ENCODE results near the gene GPLD1. TPM values are rescaled to one million over a fixed set of nuclear protein-coding genes. Genes with fewer than 3 reads are reported as not detected.
"Not testable (repeated sequence)": the region's sequence is repeated elsewhere in the genome, so short reads cannot be mapped to it uniquely, and the experiment has no call there.

The GPLD1 gene
- total RNA-seq, 1 experiment from 2014 or later: 10.1 TPM

DNA sequence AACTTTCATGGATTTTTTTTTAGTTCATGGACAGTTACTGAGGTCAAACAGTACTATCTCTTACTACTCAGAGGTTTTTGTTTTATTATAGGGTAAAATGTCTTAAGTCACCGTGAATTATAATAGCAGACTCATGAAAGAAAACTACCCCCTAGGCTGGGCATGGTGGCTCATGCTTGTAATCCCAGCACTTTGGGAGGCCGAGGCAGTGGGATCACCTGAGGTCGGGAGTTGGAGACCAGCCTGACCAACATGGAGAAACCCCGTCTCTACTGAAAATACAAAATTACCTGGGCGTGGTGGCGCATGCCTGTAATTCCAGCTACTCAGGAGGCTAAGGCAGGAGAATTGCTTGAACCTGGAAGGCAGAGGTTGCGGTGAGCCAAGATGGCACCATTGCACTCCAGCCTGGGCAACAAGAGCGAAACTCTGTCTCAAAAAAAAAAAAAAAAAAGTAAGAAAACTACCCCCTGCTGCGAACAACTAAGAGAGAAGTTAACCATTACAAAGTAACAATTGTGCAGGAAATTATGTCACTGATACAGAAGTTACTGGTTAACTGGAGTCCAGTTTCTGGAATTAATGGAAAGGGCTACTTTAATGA, 106.4 kb downstream of the GPLD1 start:
- intact Hi-C loops (cut with micrococcal nuclease; ENCODE audit: unreplicated experiment); CTCF ChIA-PET; H3K27me3 ChIP-seq (replicated peaks; ENCODE audit: control insufficient read depth, insufficient read depth, low read length); H3K36me3 ChIP-seq (ENCODE audit: control insufficient read depth, insufficient read depth, low read length); POLR2A ChIA-PET; H3K27me3 Mint-ChIP-seq (ENCODE audit: insufficient read depth, unreplicated experiment); BruUV-seq (replicated peaks); H3K4me3 ChIP-seq (ENCODE audit: low read depth, low read length); H3K36me3 Mint-ChIP-seq (ENCODE audit: insufficient read depth, unreplicated experiment); H3K9me3 Mint-ChIP-seq (ENCODE audit: unreplicated experiment); H3K9me3 ChIP-seq: not testable (repeated sequence)
- Mint-ChIP-seq H3K4me3 (ENCODE audit: unreplicated experiment) (peak overlapping the region; percentile 60), H3K4me1 (ENCODE audit: low read depth, unreplicated experiment) (peaks cover 28% of the 10 kb centered on the region), H3K27ac (ENCODE audit: unreplicated experiment) (peak overlapping the region; percentile 71)
- H3K4me1 ChIP-seq: peaks cover 21% of the 10 kb centered on the region
- peak; percentile 13 to 39 for DNase-seq

DNA sequence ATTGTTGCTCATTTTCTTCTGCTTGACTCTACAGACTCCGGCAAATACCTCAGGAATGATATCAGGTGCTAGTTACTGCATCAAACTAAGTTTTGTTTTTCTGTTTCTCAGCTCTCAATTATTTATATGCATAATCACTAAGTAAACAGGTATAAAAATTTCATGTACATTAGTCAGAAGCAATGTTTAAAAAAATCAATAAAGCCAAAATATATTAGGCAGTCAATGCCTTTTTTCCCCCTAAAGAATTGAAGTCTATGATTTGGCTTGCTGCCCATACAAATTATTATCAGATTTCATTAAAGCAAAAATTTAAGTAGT, 107.2 kb downstream of the GPLD1 start:
- H3K4me3 Mint-ChIP-seq (ENCODE audit: unreplicated experiment): peak overlapping the region; percentile 60
- no peaks in the 10 kb centered on the region for H3K9me3 Mint-ChIP-seq (ENCODE audit: unreplicated experiment)
- no peaks in the 10 kb centered on the region for H3K36me3 ChIP-seq (ENCODE audit: control insufficient read depth, insufficient read depth, low read length)
- TF ChIP-seq, protein P1, sequence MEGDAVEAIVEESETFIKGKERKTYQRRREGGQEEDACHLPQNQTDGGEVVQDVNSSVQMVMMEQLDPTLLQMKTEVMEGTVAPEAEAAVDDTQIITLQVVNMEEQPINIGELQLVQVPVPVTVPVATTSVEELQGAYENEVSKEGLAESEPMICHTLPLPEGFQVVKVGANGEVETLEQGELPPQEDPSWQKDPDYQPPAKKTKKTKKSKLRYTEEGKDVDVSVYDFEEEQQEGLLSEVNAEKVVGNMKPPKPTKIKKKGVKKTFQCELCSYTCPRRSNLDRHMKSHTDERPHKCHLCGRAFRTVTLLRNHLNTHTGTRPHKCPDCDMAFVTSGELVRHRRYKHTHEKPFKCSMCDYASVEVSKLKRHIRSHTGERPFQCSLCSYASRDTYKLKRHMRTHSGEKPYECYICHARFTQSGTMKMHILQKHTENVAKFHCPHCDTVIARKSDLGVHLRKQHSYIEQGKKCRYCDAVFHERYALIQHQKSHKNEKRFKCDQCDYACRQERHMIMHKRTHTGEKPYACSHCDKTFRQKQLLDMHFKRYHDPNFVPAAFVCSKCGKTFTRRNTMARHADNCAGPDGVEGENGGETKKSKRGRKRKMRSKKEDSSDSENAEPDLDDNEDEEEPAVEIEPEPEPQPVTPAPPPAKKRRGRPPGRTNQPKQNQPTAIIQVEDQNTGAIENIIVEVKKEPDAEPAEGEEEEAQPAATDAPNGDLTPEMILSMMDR (IDR thresholded peaks at IDR 0.05; ENCODE audit: insufficient read depth in 1 of 2, low read depth in 1 of 2, low read length in 1 of 2, severe bottlenecking in 1 of 2, unreplicated experiment in 1 of 2): no peak
- POLR2A ChIA-PET: no interaction called here
- peaks cover 28% of the 10 kb centered on the region for H3K4me1 Mint-ChIP-seq (ENCODE audit: low read depth, unreplicated experiment)
- DNase-seq: no peak
- H3K27ac Mint-ChIP-seq (ENCODE audit: unreplicated experiment): peak overlapping the region; percentile 71
- no peak overlapping the region for H3K4me3 ChIP-seq (ENCODE audit: low read depth, low read length)
- intact Hi-C loops (cut with micrococcal nuclease; ENCODE audit: unreplicated experiment): no loop called here
- CTCF ChIA-PET: no interaction called here
- peaks cover 6% of the 10 kb centered on the region for H3K36me3 Mint-ChIP-seq (ENCODE audit: insufficient read depth, unreplicated experiment)
- no peaks in the 10 kb centered on the region for H3K27me3 ChIP-seq (replicated peaks; ENCODE audit: control insufficient read depth, insufficient read depth, low read length)
- peaks cover 21% of the 10 kb centered on the region for H3K4me1 ChIP-seq
- no TSS peak for BruUV-seq (replicated peaks)
- H3K27me3 Mint-ChIP-seq (ENCODE audit: insufficient read depth, unreplicated experiment): no peaks in the 10 kb centered on the region
- H3K9me3 ChIP-seq: no peaks in the 10 kb centered on the region

DNA sequence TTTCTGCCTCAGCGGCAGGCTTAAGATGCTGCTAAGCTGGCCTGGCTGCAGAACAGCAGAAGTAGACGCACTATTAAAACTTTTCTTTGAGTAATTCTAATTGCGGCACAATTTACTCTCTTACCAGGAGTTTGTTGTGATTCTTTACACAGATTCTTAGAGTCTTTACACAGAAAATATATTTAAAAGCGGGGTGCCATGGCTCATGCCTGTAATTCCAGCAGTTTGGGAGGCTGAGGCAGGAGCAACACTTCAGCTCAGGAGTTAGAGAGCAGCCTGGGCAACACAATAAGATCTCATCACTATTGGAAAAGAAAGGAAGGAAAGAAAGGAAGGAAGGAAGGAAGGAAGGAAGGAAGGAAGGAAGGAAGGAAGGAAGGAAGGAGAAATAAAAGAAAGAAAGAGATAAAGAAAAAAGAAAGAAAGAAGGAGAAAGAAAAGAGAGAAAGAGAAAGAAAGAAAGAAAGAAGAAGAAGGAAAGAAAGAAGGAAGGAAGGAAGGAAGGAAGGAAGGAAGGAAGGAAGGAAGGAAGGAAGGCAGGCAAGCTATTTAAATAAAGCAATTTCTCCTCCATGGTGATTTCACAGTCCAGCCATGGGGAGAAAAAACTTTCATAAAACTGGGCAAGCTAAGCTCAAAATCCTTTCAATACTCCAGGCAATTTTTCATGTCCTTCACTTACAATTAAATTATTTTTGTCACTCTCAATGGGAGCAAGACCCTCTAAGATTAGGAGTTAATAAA, 107.7 kb downstream of the GPLD1 start:
- BruUV-seq (replicated peaks): no TSS peak
- no peaks in the 10 kb centered on the region for H3K36me3 ChIP-seq (ENCODE audit: control insufficient read depth, insufficient read depth, low read length)
- H3K27me3 Mint-ChIP-seq (ENCODE audit: insufficient read depth, unreplicated experiment): no peaks in the 10 kb centered on the region
- H3K36me3 Mint-ChIP-seq (ENCODE audit: insufficient read depth, unreplicated experiment): peaks cover 6% of the 10 kb centered on the region
- no peaks in the 10 kb centered on the region for H3K9me3 Mint-ChIP-seq (ENCODE audit: unreplicated experiment)
- TF ChIP-seq, protein P1 (IDR thresholded peaks at IDR 0.05; ENCODE audit: insufficient read depth in 1 of 2, low read depth in 1 of 2, low read length in 1 of 2, severe bottlenecking in 1 of 2, unreplicated experiment in 1 of 2): no peak
- intact Hi-C loops (cut with micrococcal nuclease; ENCODE audit: unreplicated experiment): no loop called here
- peak overlapping the region; percentile 26 for H3K27ac Mint-ChIP-seq (ENCODE audit: unreplicated experiment)
- H3K4me1 ChIP-seq: peaks cover 21% of the 10 kb centered on the region
- no peak overlapping the region for H3K4me3 ChIP-seq (ENCODE audit: low read depth, low read length)
- peaks cover 28% of the 10 kb centered on the region for H3K4me1 Mint-ChIP-seq (ENCODE audit: low read depth, unreplicated experiment)
- peak overlapping the region; percentile 60 for H3K4me3 Mint-ChIP-seq (ENCODE audit: unreplicated experiment)
- ChIA-PET POLR2A (interaction anchor here (0.6 kb wide), 1 partner anchor 1140 kb away, joined by 3 read pairs; no protein-coding TSS in a partner anchor), CTCF (interaction anchor here (0.6 kb wide), 1 partner anchor 25 kb away, joined by 5 read pairs; no protein-coding TSS in a partner anchor)
- H3K9me3 ChIP-seq: no peaks in the 10 kb centered on the region
- DNase-seq: no peak
- no peaks in the 10 kb centered on the region for H3K27me3 ChIP-seq (replicated peaks; ENCODE audit: control insufficient read depth, insufficient read depth, low read length)
